Amniotic epithelial cell (primary cell): ENCODE measurements around the gene VAMP8.
"Not testable (repeated sequence)": the region's sequence is repeated elsewhere in the genome, so short reads cannot be mapped to it uniquely, and the experiment has no call there.

Experiments
- DNase-seq: peaks from one replicate; pipeline ENCODE4 v3.0.0-alpha.2; 2010; ENCODE audit warnings: low read depth

VAMP8 gene

GRCh38 chr2:85577386-85578242 lies at the start of gene VAMP8:
TSS of gene VAMP8 (plus strand) at chr2:85577586. CDS start at chr2:85577647, 61 bp downstream.
- DNase-seq = peak; percentile 43

GRCh38 chr2:85527787-85528186 lies 49.6 kb upstream of the VAMP8 start:
- no peak for DNase-seq

GRCh38 chr2:85528355-85528754 lies 49.0 kb upstream of the VAMP8 start:
- no peak for DNase-seq

- no peak for DNase-seq
Measured at GRCh38 chr2:85529809-85530208, 47.6 kb upstream of the VAMP8 start.

GRCh38 chr2:85531589-85531988 lies 45.8 kb upstream of the VAMP8 start:
- DNase-seq = no peak

GRCh38 chr2:85534099-85534498 lies 43.3 kb upstream of the VAMP8 start:
- no peak for DNase-seq

- DNase-seq = no peak
Measured at GRCh38 chr2:85534881-85535280, 42.5 kb upstream of the VAMP8 start.

- DNase-seq = peak; percentile 88
Measured at GRCh38 chr2:85536479-85536878, 40.9 kb upstream of the VAMP8 start.

- peak; percentile 34 for DNase-seq
Measured at GRCh38 chr2:85537600-85538506, 39.5 kb upstream of the VAMP8 start.

- DNase-seq = peak; percentile 84
Measured at GRCh38 chr2:85538507-85539360, 38.7 kb upstream of the VAMP8 start, which contains the start of gene MAT2A. TSS of gene MAT2A (plus strand) at chr2:85539168. CDS start at chr2:85539288, 120 bp downstream.

GRCh38 chr2:85539361-85540132 lies 37.8 kb upstream of the VAMP8 start:
- DNase-seq = peak; percentile 52

- peak; percentile 31 for DNase-seq
Measured at GRCh38 chr2:85540133-85540648, 37.2 kb upstream of the VAMP8 start.

GRCh38 chr2:85541262-85541661 lies 36.1 kb upstream of the VAMP8 start:
- no peak for DNase-seq

- no peak for DNase-seq
Measured at GRCh38 chr2:85541753-85542457, 35.5 kb upstream of the VAMP8 start.

- DNase-seq = no peak
Measured at GRCh38 chr2:85542777-85543176, 34.6 kb upstream of the VAMP8 start.

GRCh38 chr2:85544254-85544691 lies 33.1 kb upstream of the VAMP8 start:
- not testable (repeated sequence) for DNase-seq

- not testable (repeated sequence) for DNase-seq
Measured at GRCh38 chr2:85544915-85545779, 32.2 kb upstream of the VAMP8 start.

- DNase-seq = no peak
Measured at GRCh38 chr2:85545780-85546240, 31.6 kb upstream of the VAMP8 start.
